Smooth muscle cell (in vitro differentiated cells): ENCODE measurements around the gene CPN1. TPM values are rescaled to one million over a fixed set of nuclear protein-coding genes. Genes with fewer than 3 reads are reported as not detected.
"Not testable (repeated sequence)": the region's sequence is repeated elsewhere in the genome, so short reads cannot be mapped to it uniquely, and the experiment has no call there.

Source experiments
- DNase-seq: peaks from one replicate; lab custom pipeline; 2025; ENCODE audit not compliant: unreplicated experiment; lab: John Stamatoyannopoulos, UW
- H2AFZ ChIP-seq: fragments of 200-600 bp; sonication (generic); 2 replicates; pipeline ENCODE4 v1.6.0; 2016; ENCODE audit warnings: antibody characterized with exemption, low read depth, mild to moderate bottlenecking
- H3F3A ChIP-seq: fragments of 200-600 bp; sonication (generic); 2 replicates; pipeline ENCODE4 v1.6.0; 2017; ENCODE audit warnings: antibody characterized with exemption, low read depth
- H3K27ac ChIP-seq: fragments of 200-600 bp; sonication (generic); 2 replicates; pipeline ENCODE4 v1.5.1; 2016; ENCODE audit warnings: low read depth, mild to moderate bottlenecking
- H3K27me3 ChIP-seq: fragments of 200-600 bp; sonication (generic); 2 replicates; pipeline ENCODE4 v1.6.1; 2016; ENCODE audit warnings: low read depth, mild to moderate bottlenecking
- H3K36me3 ChIP-seq: fragments of 200-600 bp; sonication (generic); 2 replicates; pipeline ENCODE4 v1.5.1; 2016; ENCODE audit warnings: low read depth
- H3K4me1 ChIP-seq: fragments of 200-600 bp; sonication (generic); 2 replicates; pipeline ENCODE4 v1.5.1; 2016; ENCODE audit warnings: low read depth
- H3K4me2 ChIP-seq: fragments of 200-600 bp; sonication (generic); 2 replicates; pipeline ENCODE4 v1.6.0; 2016; ENCODE audit warnings: mild to moderate bottlenecking
- H3K4me3 ChIP-seq: fragments of 200-600 bp; sonication (generic); 2 replicates; pipeline ENCODE4 v1.5.1; 2016; ENCODE audit warnings: mild to moderate bottlenecking
- H3K79me2 ChIP-seq: fragments of 200-600 bp; sonication (generic); 2 replicates; pipeline ENCODE4 v1.6.0; 2016; ENCODE audit warnings: low read depth, mild to moderate bottlenecking
- H3K9ac ChIP-seq: fragments of 200-600 bp; sonication (generic); 2 replicates; pipeline ENCODE4 v1.6.0; 2016; ENCODE audit warnings: low read depth
- H3K9me3 ChIP-seq: fragments of 200-600 bp; sonication (generic); replicated peaks from 2 replicates; pipeline ENCODE4 v1.5.1; 2016; ENCODE audit warnings: low read depth
- H4K20me1 ChIP-seq: fragments of 200-600 bp; sonication (generic); 2 replicates; pipeline ENCODE4 v1.6.0; 2016; ENCODE audit warnings: low read depth
- CTCF ChIP-seq: fragments of 200-600 bp; sonication (generic); IDR thresholded peaks from 2 replicates; pipeline ENCODE4 v1.5.1; 2017; ENCODE audit warnings: borderline replicate concordance, mild to moderate bottlenecking, antibody characterized with exemption; ENCODE audit not compliant: insufficient read depth, poor library complexity, severe bottlenecking
- WGBS: methylation state at CpG from one replicate; pipeline ENCODE4 v1.1.7; 2016; ENCODE audit warnings: low lambda C conversion rate; 5-methylcytosine and 5-hydroxymethylcytosine counted together
- polyA plus RNA-seq: library from polyadenylated mRNA; unstranded; fragments of >200 nt; fragmentation: Nextera tagmentation; extraction: Ambion mirVana; gene quantifications from 2 replicates; pipeline ENCODE4 v1.2.1, GENCODE V29; 2016
- total RNA-seq: library from RNA; depleted of rRNA; stranded (reverse); fragments of >200 nt; gene quantifications from 2 replicates; pipeline ENCODE4 v1.2.3, GENCODE V29; 2014

The CPN1 gene
- not detected in 2 replicates for total RNA-seq
- not detected in 2 replicates for polyA plus RNA-seq

- no peak within 1 kb of the TSS for H3K4me3 ChIP-seq
- no peak within 1 kb of the TSS for H2AFZ ChIP-seq
- H3F3A ChIP-seq = no peaks in the 10 kb centered on the region
- no peaks in the 10 kb centered on the region for H3K27me3 ChIP-seq
- no peak for DNase-seq
- no peaks in the 10 kb centered on the region for H3K36me3 ChIP-seq
- H3K9ac ChIP-seq = no peak within 1 kb of the TSS
- no peak within 1 kb of the TSS for H3K4me2 ChIP-seq
- H3K4me1 ChIP-seq = no peaks in the 10 kb centered on the region
- WGBS = 81% methylated on average over 24 of the region's 24 CpGs
- H4K20me1 ChIP-seq = no peaks in the 10 kb centered on the region
- no peak for TF ChIP-seq CTCF
- no peak within 1 kb of the TSS for H3K27ac ChIP-seq
- H3K9me3 ChIP-seq = no peaks in the 10 kb centered on the region
- no peaks in the 10 kb centered on the region for H3K79me2 ChIP-seq
Observed at GRCh38 chr10:100081075-100082001, at the start of gene CPN1. CPN1 (minus strand) TSS chr10:100081869; CDS start chr10:100081625, 244 bp downstream.

GRCh38 chr10:100130831-100131230, 49.2 kb upstream of the CPN1 start:
- Histone ChIP-seq H4K20me1 (no peaks in the 10 kb centered on the region), H3K9me3 (no peaks in the 10 kb centered on the region), H2AFZ (no peak overlapping the region), H3K4me2 (no peak overlapping the region), H3F3A (no peaks in the 10 kb centered on the region), H3K4me3 (no peak overlapping the region), H3K27ac (no peak overlapping the region), H3K79me2 (no peaks in the 10 kb centered on the region), H3K36me3 (no peaks in the 10 kb centered on the region), H3K27me3 (no peaks in the 10 kb centered on the region), H3K4me1 (no peaks in the 10 kb centered on the region), H3K9ac (no peak overlapping the region)
- TF ChIP-seq CTCF = no peak
- no peak for DNase-seq
- WGBS = 86% methylated on average over 7 of the region's 7 CpGs

- Histone ChIP-seq H3K9me3 (no peaks in the 10 kb centered on the region), H3K9ac (no peak overlapping the region), H3K27ac (no peak overlapping the region), H3K79me2 (no peaks in the 10 kb centered on the region), H3K4me3 (no peak overlapping the region), H3K4me2 (no peak overlapping the region), H3K36me3 (no peaks in the 10 kb centered on the region), H4K20me1 (no peaks in the 10 kb centered on the region), H3K27me3 (no peaks in the 10 kb centered on the region), H3K4me1 (no peaks in the 10 kb centered on the region), H3F3A (no peaks in the 10 kb centered on the region), H2AFZ (no peak overlapping the region)
- DNase-seq = no peak
- TF ChIP-seq CTCF = no peak
- WGBS = 87% methylated on average over 9 of the region's 9 CpGs
Observed at GRCh38 chr10:100129424-100129823, 47.8 kb upstream of the CPN1 start.

GRCh38 chr10:100128951-100129350, 47.3 kb upstream of the CPN1 start:
- no peak for TF ChIP-seq CTCF
- no peak overlapping the region for H3K4me2 ChIP-seq
- H4K20me1 ChIP-seq = no peaks in the 10 kb centered on the region
- no peaks in the 10 kb centered on the region for H3K79me2 ChIP-seq
- no peaks in the 10 kb centered on the region for H3K36me3 ChIP-seq
- H3K4me3 ChIP-seq = no peak overlapping the region
- H3K9me3 ChIP-seq = no peaks in the 10 kb centered on the region
- H2AFZ ChIP-seq = no peak overlapping the region
- H3F3A ChIP-seq = no peaks in the 10 kb centered on the region
- H3K9ac ChIP-seq = no peak overlapping the region
- no peak overlapping the region for H3K27ac ChIP-seq
- H3K27me3 ChIP-seq = no peaks in the 10 kb centered on the region
- 87% methylated on average over 8 of the region's 8 CpGs for WGBS
- no peaks in the 10 kb centered on the region for H3K4me1 ChIP-seq
- no peak for DNase-seq

GRCh38 chr10:100125335-100125734, 43.7 kb upstream of the CPN1 start:
- not testable (repeated sequence) for H3K4me3 ChIP-seq, H3K79me2 ChIP-seq, H3K9me3 ChIP-seq, H3K4me2 ChIP-seq, H3K9ac ChIP-seq, H3K27me3 ChIP-seq, H3K4me1 ChIP-seq, H3F3A ChIP-seq, DNase-seq, H4K20me1 ChIP-seq, H3K27ac ChIP-seq, H2AFZ ChIP-seq, H3K36me3 ChIP-seq
- 89% methylated on average over 2 of the region's 2 CpGs for WGBS
